ENCODE data around the gene TMPRSS15. TPM values are rescaled to one million over a fixed set of nuclear protein-coding genes. Genes with fewer than 3 reads are reported as not detected.

Gene TMPRSS15
- total and polyA plus RNA-seq, 4 donors, result not detected

- Histone ChIP-seq H3K27me3 (ENCODE audit: control insufficient read depth in 4 of 4, insufficient read depth in 4 of 4, low read length in 3 of 4) (peaks cover 0 to 3% (median 0%) of the 10 kb centered on the region in 4 donors), H3K4me1 (ENCODE audit: control insufficient read depth in 4 of 4, insufficient read depth in 4 of 4, low read length in 3 of 4) (no peaks in the 10 kb centered on the region), H3K9me3 (ENCODE audit: control insufficient read depth in 4 of 4, low read length in 3 of 4) (no peaks in the 10 kb centered on the region), H3K9ac (ENCODE audit: low read depth in 1 of 2, low read length in 2 of 2) (no peak overlapping the region), H3K36me3 (ENCODE audit: control insufficient read depth in 4 of 4, insufficient read depth in 3 of 4, low read depth in 1 of 4, low read length in 3 of 4) (no peaks in the 10 kb centered on the region), H3K27ac (ENCODE audit: low read depth in 1 of 2, low read length in 2 of 2) (no peak overlapping the region), H3K4me3 (ENCODE audit: low read depth in 1 of 3, low read length in 3 of 3) (no peak overlapping the region)
- TF ChIP-seq NR2F2 (IDR thresholded peaks at IDR 0.05) (no peak), YY1 (IDR thresholded peaks at IDR 0.05) (no peak), GABPA (IDR thresholded peaks at IDR 0.05 in 1 of 2, conservative IDR thresholded peaks at IDR 0.05 in 1 of 2) (no peak), FOXA1 (IDR thresholded peaks at IDR 0.05) (no peak), JUND (IDR thresholded peaks at IDR 0.05) (no peak), HNF4G (IDR thresholded peaks at IDR 0.05) (no peak), TAF1 (conservative IDR thresholded peaks at IDR 0.05) (no peak), MAX (IDR thresholded peaks at IDR 0.05) (no peak), RAD21 (IDR thresholded peaks at IDR 0.05) (no peak), CTCF (IDR thresholded peaks at IDR 0.05; ENCODE audit: low read depth, low read length, missing input control) (no peak), EGR1 (IDR thresholded peaks at IDR 0.05; ENCODE audit: low read depth in 2 of 2) (no peak), SP1 (IDR thresholded peaks at IDR 0.05) (no peak), RXRA (IDR thresholded peaks at IDR 0.05) (no peak)
- TF ChIP-seq, protein P1, sequence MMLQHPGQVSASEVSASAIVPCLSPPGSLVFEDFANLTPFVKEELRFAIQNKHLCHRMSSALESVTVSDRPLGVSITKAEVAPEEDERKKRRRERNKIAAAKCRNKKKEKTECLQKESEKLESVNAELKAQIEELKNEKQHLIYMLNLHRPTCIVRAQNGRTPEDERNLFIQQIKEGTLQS (IDR thresholded peaks at IDR 0.05), result no peak
- TF ChIP-seq, protein P2, sequence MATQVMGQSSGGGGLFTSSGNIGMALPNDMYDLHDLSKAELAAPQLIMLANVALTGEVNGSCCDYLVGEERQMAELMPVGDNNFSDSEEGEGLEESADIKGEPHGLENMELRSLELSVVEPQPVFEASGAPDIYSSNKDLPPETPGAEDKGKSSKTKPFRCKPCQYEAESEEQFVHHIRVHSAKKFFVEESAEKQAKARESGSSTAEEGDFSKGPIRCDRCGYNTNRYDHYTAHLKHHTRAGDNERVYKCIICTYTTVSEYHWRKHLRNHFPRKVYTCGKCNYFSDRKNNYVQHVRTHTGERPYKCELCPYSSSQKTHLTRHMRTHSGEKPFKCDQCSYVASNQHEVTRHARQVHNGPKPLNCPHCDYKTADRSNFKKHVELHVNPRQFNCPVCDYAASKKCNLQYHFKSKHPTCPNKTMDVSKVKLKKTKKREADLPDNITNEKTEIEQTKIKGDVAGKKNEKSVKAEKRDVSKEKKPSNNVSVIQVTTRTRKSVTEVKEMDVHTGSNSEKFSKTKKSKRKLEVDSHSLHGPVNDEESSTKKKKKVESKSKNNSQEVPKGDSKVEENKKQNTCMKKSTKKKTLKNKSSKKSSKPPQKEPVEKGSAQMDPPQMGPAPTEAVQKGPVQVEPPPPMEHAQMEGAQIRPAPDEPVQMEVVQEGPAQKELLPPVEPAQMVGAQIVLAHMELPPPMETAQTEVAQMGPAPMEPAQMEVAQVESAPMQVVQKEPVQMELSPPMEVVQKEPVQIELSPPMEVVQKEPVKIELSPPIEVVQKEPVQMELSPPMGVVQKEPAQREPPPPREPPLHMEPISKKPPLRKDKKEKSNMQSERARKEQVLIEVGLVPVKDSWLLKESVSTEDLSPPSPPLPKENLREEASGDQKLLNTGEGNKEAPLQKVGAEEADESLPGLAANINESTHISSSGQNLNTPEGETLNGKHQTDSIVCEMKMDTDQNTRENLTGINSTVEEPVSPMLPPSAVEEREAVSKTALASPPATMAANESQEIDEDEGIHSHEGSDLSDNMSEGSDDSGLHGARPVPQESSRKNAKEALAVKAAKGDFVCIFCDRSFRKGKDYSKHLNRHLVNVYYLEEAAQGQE (IDR thresholded peaks at IDR 0.05), result no peak
- WGBS, result 65% methylated on average over 5 of the region's 5 CpGs
- DNase-seq (ENCODE audit: low spot score), result no peak
These were observed 4.7 kb downstream of the TMPRSS15 start for GRCh38 chr21:18398843-18399242.

DNA sequence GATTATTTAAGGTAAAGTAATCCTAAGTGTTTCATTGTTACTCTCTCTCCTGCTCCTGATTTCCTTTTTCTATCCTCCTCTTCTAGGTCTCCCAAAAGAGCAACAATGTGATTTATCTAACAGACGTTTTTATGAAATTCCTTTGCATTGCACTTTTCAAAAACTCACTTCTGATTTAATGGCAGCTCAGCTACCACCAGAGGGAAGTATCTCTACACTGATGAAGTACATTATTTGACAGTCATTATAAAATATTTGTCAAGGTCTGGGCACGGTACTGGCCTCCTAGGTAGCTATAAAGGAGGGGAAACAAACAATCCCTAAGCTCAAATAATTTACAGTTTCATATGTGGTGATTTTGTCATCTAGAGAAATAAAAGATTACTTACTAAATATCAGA lies 15.6 kb downstream of the TMPRSS15 start:
- TF ChIP-seq GABPA (IDR thresholded peaks at IDR 0.05 in 1 of 2, conservative IDR thresholded peaks at IDR 0.05 in 1 of 2), result no peak
- TF ChIP-seq, protein P2 (IDR thresholded peaks at IDR 0.05), result no peak
- Histone ChIP-seq H3K9me3 (ENCODE audit: control insufficient read depth in 4 of 4, low read length in 3 of 4) (no peaks in the 10 kb centered on the region), H3K4me1 (ENCODE audit: control insufficient read depth in 4 of 4, insufficient read depth in 4 of 4, low read length in 3 of 4) (no peaks in the 10 kb centered on the region), H3K27me3 (ENCODE audit: control insufficient read depth in 4 of 4, insufficient read depth in 4 of 4, low read length in 3 of 4) (no peaks in the 10 kb centered on the region), H3K36me3 (ENCODE audit: control insufficient read depth in 4 of 4, insufficient read depth in 3 of 4, low read depth in 1 of 4, low read length in 3 of 4) (no peaks in the 10 kb centered on the region), H3K27ac (ENCODE audit: low read depth in 1 of 2, low read length in 2 of 2) (no peak overlapping the region), H3K9ac (ENCODE audit: low read depth in 1 of 2, low read length in 2 of 2) (no peak overlapping the region), H3K4me3 (ENCODE audit: low read depth in 1 of 3, low read length in 3 of 3) (no peak overlapping the region)
- WGBS, result 26% methylated on average over 2 of the region's 2 CpGs
- no peak for DNase-seq (ENCODE audit: low spot score)
